Stimulated activated CD8-positive, alpha-beta memory T cell treated with anti-CD3 and anti-CD28 coated beads, Interleukin-2, amount 100 ng/mL, for 1 hour (primary cell): Measurements from ENCODE around the gene TMEM120B.

Experiments used
- DNase-seq, 2 donors: peaks; one replicate each; pipeline ENCODE4 v3.0.0-alpha.2; 2020; ENCODE audit warnings: low read depth in 2 of 2

TMEM120B gene

GRCh38 chr12:121819212-121819949, 106.8 kb downstream of the TMEM120B start:
- no peak for DNase-seq

GRCh38 chr12:121820056-121820455, 107.5 kb downstream of the TMEM120B start:
- DNase-seq = no peak

- no peak for DNase-seq
These were observed 110.0 kb downstream of the TMEM120B start for GRCh38 chr12:121822393-121823100.

GRCh38 chr12:121823101-121823726, 110.7 kb downstream of the TMEM120B start:
- no peak for DNase-seq

GRCh38 chr12:121823727-121824115, 111.2 kb downstream of the TMEM120B start:
- DNase-seq = no peak

GRCh38 chr12:121825041-121825523, 112.5 kb downstream of the TMEM120B start:
- DNase-seq = no peak

- DNase-seq = no peak
These were observed 114.0 kb downstream of the TMEM120B start for GRCh38 chr12:121826318-121827150.

GRCh38 chr12:121827351-121828099, 115.0 kb downstream of the TMEM120B start:
- no peak for DNase-seq

GRCh38 chr12:121828306-121828705, 115.8 kb downstream of the TMEM120B start:
- no peak for DNase-seq

GRCh38 chr12:121828826-121829225, 116.3 kb downstream of the TMEM120B start:
- DNase-seq = no peak

GRCh38 chr12:121829250-121829918, 116.8 kb downstream of the TMEM120B start:
- no peak for DNase-seq

- no peak for DNase-seq
These were observed 117.6 kb downstream of the TMEM120B start for GRCh38 chr12:121830134-121830533.

GRCh38 chr12:121830588-121831265, 118.2 kb downstream of the TMEM120B start:
- no peak for DNase-seq
